Activated naive CD8-positive, alpha-beta T cell treated with anti-CD3 and anti-CD28 coated beads for 36 hours (primary cell): ENCODE data around the gene RAD50. TPM values are rescaled to one million over a fixed set of nuclear protein-coding genes. Genes with fewer than 3 reads are reported as not detected.

Experiments
- DNase-seq: peaks from one replicate; pipeline ENCODE4 v3.0.0; 2021
- H3K27ac Mint-ChIP-seq: one replicate; pipeline ENCODE4 v1.8.0; 2022; ENCODE audit warnings: mild to moderate bottlenecking, moderate library complexity, mixed read lengths
- H3K27me3 Mint-ChIP-seq: one replicate; pipeline ENCODE4 v1.8.0; 2022; ENCODE audit warnings: mild to moderate bottlenecking, mixed read lengths
- H3K36me3 Mint-ChIP-seq: one replicate; pipeline ENCODE4 v1.8.0; 2021; ENCODE audit warnings: mild to moderate bottlenecking, mixed read lengths
- H3K4me1 Mint-ChIP-seq: one replicate; pipeline ENCODE4 v1.8.0; 2021; ENCODE audit warnings: mixed read lengths
- H3K4me3 Mint-ChIP-seq: one replicate; pipeline ENCODE4 v1.8.0; 2022; ENCODE audit warnings: mild to moderate bottlenecking, moderate library complexity, mixed read lengths
- H3K9me3 Mint-ChIP-seq: one replicate; pipeline ENCODE4 v1.8.0; 2022; ENCODE audit warnings: mixed read lengths
- total RNA-seq, 2 experiments: library from RNA; stranded (reverse); gene quantifications; one replicate each; pipeline ENCODE4 v1.2.3, GENCODE V29; 2021

RAD50 gene
- total RNA-seq, 2 experiments from 2014 or later = 40.7 to 49.1 TPM

GRCh38 chr5:132637241-132637640 is 80.5 kb downstream of the RAD50 start:
- H3K9me3 Mint-ChIP-seq = no peaks in the 10 kb centered on the region
- DNase-seq = no peak
- peaks cover 59% of the 10 kb centered on the region for H3K4me1 Mint-ChIP-seq

GRCh38 chr5:132639706-132640130 is 82.9 kb downstream of the RAD50 start:
- Mint-ChIP-seq H3K9me3 (no peaks in the 10 kb centered on the region), H3K4me1 (peaks cover 69% of the 10 kb centered on the region), H3K27me3 (no peaks in the 10 kb centered on the region), H3K36me3 (peaks cover 55% of the 10 kb centered on the region), H3K27ac (peak overlapping the region; percentile 92), H3K4me3 (no peak overlapping the region)
- DNase-seq = peak; percentile 58

More at GRCh38 chr5:132637241-132637640, 80.5 kb downstream of the RAD50 start:
- Mint-ChIP-seq H3K36me3 (peaks cover 48% of the 10 kb centered on the region), H3K27ac (no peak overlapping the region), H3K27me3 (no peaks in the 10 kb centered on the region), H3K4me3 (no peak overlapping the region)

GRCh38 chr5:132640613-132641012 is 83.8 kb downstream of the RAD50 start:
- peaks cover 62% of the 10 kb centered on the region for H3K4me1 Mint-ChIP-seq
- H3K27me3 Mint-ChIP-seq = no peaks in the 10 kb centered on the region
- no peaks in the 10 kb centered on the region for H3K9me3 Mint-ChIP-seq
- peak overlapping the region; percentile 92 for H3K27ac Mint-ChIP-seq
- H3K36me3 Mint-ChIP-seq = peaks cover 58% of the 10 kb centered on the region
- DNase-seq = no peak
- no peak overlapping the region for H3K4me3 Mint-ChIP-seq

GRCh38 chr5:132641241-132641723 is 84.5 kb downstream of the RAD50 start:
- H3K27me3 Mint-ChIP-seq = no peaks in the 10 kb centered on the region
- H3K4me1 Mint-ChIP-seq = peaks cover 55% of the 10 kb centered on the region
- no peak overlapping the region for H3K4me3 Mint-ChIP-seq
- H3K9me3 Mint-ChIP-seq = no peaks in the 10 kb centered on the region
- peak overlapping the region; percentile 92 for H3K27ac Mint-ChIP-seq
- peak; percentile 58 for DNase-seq
- peaks cover 56% of the 10 kb centered on the region for H3K36me3 Mint-ChIP-seq

GRCh38 chr5:132641841-132642240 is 85.1 kb downstream of the RAD50 start:
- peaks cover 59% of the 10 kb centered on the region for H3K36me3 Mint-ChIP-seq
- no peaks in the 10 kb centered on the region for H3K27me3 Mint-ChIP-seq
- peak overlapping the region; percentile 92 for H3K27ac Mint-ChIP-seq
- DNase-seq = no peak
- peaks cover 52% of the 10 kb centered on the region for H3K4me1 Mint-ChIP-seq
- no peaks in the 10 kb centered on the region for H3K9me3 Mint-ChIP-seq
- peak overlapping the region; percentile 54 for H3K4me3 Mint-ChIP-seq

- peaks cover 40% of the 10 kb centered on the region for H3K4me1 Mint-ChIP-seq
- no peak overlapping the region for H3K4me3 Mint-ChIP-seq
- no peak for DNase-seq
- peaks cover 11% of the 10 kb centered on the region for H3K9me3 Mint-ChIP-seq
- no peaks in the 10 kb centered on the region for H3K27me3 Mint-ChIP-seq
- no peak overlapping the region for H3K27ac Mint-ChIP-seq
- H3K36me3 Mint-ChIP-seq = peaks cover 49% of the 10 kb centered on the region
Measured at GRCh38 chr5:132644177-132644576, 87.4 kb downstream of the RAD50 start.

GRCh38 chr5:132646583-132647266 is 89.9 kb downstream of the RAD50 start:
- no peak for DNase-seq
- H3K4me1 Mint-ChIP-seq = peaks cover 20% of the 10 kb centered on the region
- peaks cover 16% of the 10 kb centered on the region for H3K9me3 Mint-ChIP-seq
- no peak overlapping the region for H3K4me3 Mint-ChIP-seq
- H3K27ac Mint-ChIP-seq = no peak overlapping the region
- peaks cover under 1% of the 10 kb centered on the region for H3K27me3 Mint-ChIP-seq
- H3K36me3 Mint-ChIP-seq = peaks cover 37% of the 10 kb centered on the region

- DNase-seq = no peak
- peaks cover 17% of the 10 kb centered on the region for H3K9me3 Mint-ChIP-seq
- H3K36me3 Mint-ChIP-seq = peaks cover 32% of the 10 kb centered on the region
Measured at GRCh38 chr5:132647473-132647872, 90.7 kb downstream of the RAD50 start.

GRCh38 chr5:132648355-132648754 is 91.6 kb downstream of the RAD50 start:
- Mint-ChIP-seq H3K4me3 (no peak overlapping the region), H3K27ac (no peak overlapping the region), H3K36me3 (peaks cover 24% of the 10 kb centered on the region), H3K4me1 (peaks cover 5% of the 10 kb centered on the region), H3K27me3 (peaks cover 9% of the 10 kb centered on the region), H3K9me3 (peaks cover 17% of the 10 kb centered on the region)
- DNase-seq = no peak

More at GRCh38 chr5:132647473-132647872, 90.7 kb downstream of the RAD50 start:
- H3K4me3 Mint-ChIP-seq = no peak overlapping the region
- H3K4me1 Mint-ChIP-seq = peaks cover 13% of the 10 kb centered on the region
- H3K27me3 Mint-ChIP-seq = peaks cover 8% of the 10 kb centered on the region
- no peak overlapping the region for H3K27ac Mint-ChIP-seq

GRCh38 chr5:132651838-132652469 is 95.2 kb downstream of the RAD50 start:
- H3K36me3 Mint-ChIP-seq = peaks cover 9% of the 10 kb centered on the region
- peaks cover 41% of the 10 kb centered on the region for H3K27me3 Mint-ChIP-seq
- no peak for DNase-seq
- peaks cover 17% of the 10 kb centered on the region for H3K9me3 Mint-ChIP-seq
- H3K27ac Mint-ChIP-seq = no peak overlapping the region
- H3K4me1 Mint-ChIP-seq = peaks cover 10% of the 10 kb centered on the region
- no peak overlapping the region for H3K4me3 Mint-ChIP-seq

- peaks cover under 1% of the 10 kb centered on the region for H3K36me3 Mint-ChIP-seq
- H3K9me3 Mint-ChIP-seq = peaks cover 9% of the 10 kb centered on the region
- H3K4me3 Mint-ChIP-seq = no peak overlapping the region
- H3K27ac Mint-ChIP-seq = no peak overlapping the region
- peaks cover 53% of the 10 kb centered on the region for H3K27me3 Mint-ChIP-seq
- DNase-seq = no peak
- peaks cover 19% of the 10 kb centered on the region for H3K4me1 Mint-ChIP-seq
Measured at GRCh38 chr5:132653716-132654115, 96.9 kb downstream of the RAD50 start.

GRCh38 chr5:132655821-132656773 is 99.3 kb downstream of the RAD50 start:
- Mint-ChIP-seq H3K27me3 (peaks cover 53% of the 10 kb centered on the region), H3K4me1 (peaks cover 21% of the 10 kb centered on the region), H3K9me3 (peaks cover 2% of the 10 kb centered on the region), H3K27ac (no peak overlapping the region), H3K36me3 (no peaks in the 10 kb centered on the region), H3K4me3 (peak overlapping the region; percentile 53)
- DNase-seq = peak; percentile 54

- H3K27ac Mint-ChIP-seq = no peak overlapping the region
- H3K36me3 Mint-ChIP-seq = no peaks in the 10 kb centered on the region
- peaks cover 29% of the 10 kb centered on the region for H3K4me1 Mint-ChIP-seq
- no peak for DNase-seq
- peaks cover 51% of the 10 kb centered on the region for H3K27me3 Mint-ChIP-seq
- H3K9me3 Mint-ChIP-seq = peaks cover under 1% of the 10 kb centered on the region
- peak overlapping the region; percentile 53 for H3K4me3 Mint-ChIP-seq
Measured at GRCh38 chr5:132656774-132657355, 100.1 kb downstream of the RAD50 start.

- no peak within 1 kb of the TSS for H3K4me3 Mint-ChIP-seq
- no peak for DNase-seq
- H3K4me1 Mint-ChIP-seq = peaks cover 31% of the 10 kb centered on the region
Measured at GRCh38 chr5:132657676-132658380, 101.1 kb downstream of the RAD50 start, which contains the start of gene IL13. Gene IL13, plus strand, starts transcription at chr5:132658173. Its CDS starts 14 bp downstream, at chr5:132658187.

More at GRCh38 chr5:132657676-132658380, 101.1 kb downstream of the RAD50 start, which contains the start of gene IL13:
- H3K9me3 Mint-ChIP-seq = no peaks in the 10 kb centered on the region
- H3K27me3 Mint-ChIP-seq = peaks cover 46% of the 10 kb centered on the region
- no peak within 1 kb of the TSS for H3K27ac Mint-ChIP-seq
- no peaks in the 10 kb centered on the region for H3K36me3 Mint-ChIP-seq
